Hair follicle dermal papilla cell (primary cell): ENCODE measurements around the gene CPTP. TPM values are rescaled to one million over a fixed set of nuclear protein-coding genes. Genes with fewer than 3 reads are reported as not detected.

Source experiments
- small RNA-seq: library from RNA; depleted of rRNA; stranded (forward); fragments of <200 nt; gene quantifications from one replicate; pipeline ENCODE3, GENCODE V24; 2012
- total RNA-seq: library from RNA; depleted of rRNA; stranded (reverse); fragments of >200 nt; gene quantifications from 2 replicates; pipeline ENCODE4 v1.2.3, GENCODE V29; 2012

The CPTP gene
- 19.1 and 24.0 TPM in 2 replicates for total RNA-seq

GRCh38 chr1:1324524-1325287 is at the start of gene CPTP, which contains the start of gene INTS11:
CPTP (plus strand) TSS chr1:1324802; CDS start chr1:1326911, 2,109 bp downstream.
INTS11 (minus strand) TSS chr1:1324660; CDS start chr1:1324608, 52 bp downstream.

GRCh38 chr1:1307923-1308755 is 16.5 kb upstream of the CPTP start, which contains the start of the genes ACAP3 and PUSL1:
ACAP3 (minus strand) TSS chr1:1307930; CDS start chr1:1307815, 115 bp downstream.
PUSL1 (plus strand) TSS chr1:1308597; CDS start chr1:1308644, 47 bp downstream.

GRCh38 chr1:1331068-1331965 is 6.7 kb downstream of the CPTP start, which contains the start of gene TAS1R3:
TAS1R3 (plus strand) TSS chr1:1331280; CDS start chr1:1331346, 66 bp downstream.

GRCh38 chr1:1349256-1350012 is 24.8 kb downstream of the CPTP start, which contains the start of gene DVL1:
DVL1 (minus strand) TSS chr1:1349418; CDS start chr1:1349065, 353 bp downstream.

GRCh38 chr1:1358433-1359271 is 34.0 kb downstream of the CPTP start, which contains the start of gene MXRA8:
MXRA8 (minus strand) TSS chr1:1358555; CDS start chr1:1358504, 51 bp downstream.

GRCh38 chr1:1374929-1375662 is 50.5 kb downstream of the CPTP start, which contains the start of gene AURKAIP1:
AURKAIP1 (minus strand) TSS chr1:1375207; CDS start chr1:1374756, 451 bp downstream.

Small RNA genes within 50 kb of the gene (small RNA-seq; reads per million reads assigned to genes)
- gene MIR6726, result not detected

Other genes starting within 250 kb of the CPTP start
- 9.2 and 12.3 TPM in 2 replicates for gene C1orf159, start 208.7 kb upstream of the CPTP start, total RNA-seq
- gene TTLL10, start 150.9 kb upstream of the CPTP start, total RNA-seq, result not detected in 2 replicates
- gene TNFRSF18, start 118.2 kb upstream of the CPTP start, total RNA-seq, result 0.16 TPM in 1 of 2 replicates, not detected in the other
- 0.24 TPM in 1 of 2 replicates, not detected in the other for gene TNFRSF4, start 110.6 kb upstream of the CPTP start, total RNA-seq
- gene SDF4, start 92.8 kb upstream of the CPTP start, total RNA-seq, result 112 and 134 TPM in 2 replicates
- 34.0 and 34.9 TPM in 2 replicates for gene B3GALT6, start 92.6 kb upstream of the CPTP start, total RNA-seq
- gene C1QTNF12, start 78.1 kb upstream of the CPTP start, total RNA-seq, result 0.36 and 1.1 TPM in 2 replicates
- gene UBE2J2, start 50.9 kb upstream of the CPTP start, total RNA-seq, result 41.2 and 44.0 TPM in 2 replicates
- 0.97 and 1.3 TPM in 2 replicates for gene SCNN1D, start 44.4 kb upstream of the CPTP start, total RNA-seq
- gene ACAP3, start 16.9 kb upstream of the CPTP start, total RNA-seq, result 49.7 and 57.1 TPM in 2 replicates
- 21.9 and 27.4 TPM in 2 replicates for gene PUSL1, start 16.2 kb upstream of the CPTP start, total RNA-seq
- 56.1 and 62.1 TPM in 2 replicates for gene INTS11, start 142 bp upstream of the CPTP start, total RNA-seq
- gene TAS1R3, start 6.5 kb downstream of the CPTP start, total RNA-seq, result 0.32 and 0.36 TPM in 2 replicates
- 64.8 and 74.8 TPM in 2 replicates for gene DVL1, start 24.6 kb downstream of the CPTP start, total RNA-seq
- gene MXRA8, start 33.8 kb downstream of the CPTP start, total RNA-seq, result 621 and 684 TPM in 2 replicates
- 37.2 and 56.3 TPM in 2 replicates for gene AURKAIP1, start 50.4 kb downstream of the CPTP start, total RNA-seq
- 126 and 152 TPM in 2 replicates for gene CCNL2, start 74.5 kb downstream of the CPTP start, total RNA-seq
- gene MRPL20, start 82.5 kb downstream of the CPTP start, total RNA-seq, result 47.4 and 54.9 TPM in 2 replicates
- 0.81 and 0.85 TPM in 2 replicates for gene ANKRD65, start 96.5 kb downstream of the CPTP start, total RNA-seq
- 2.4 and 3.4 TPM in 2 replicates for gene VWA1, start 110.9 kb downstream of the CPTP start, total RNA-seq
- gene ATAD3C, start 124.9 kb downstream of the CPTP start, total RNA-seq, result under 0.01 TPM in 2 replicates
- 12.8 and 18.0 TPM in 2 replicates for gene ATAD3B, start 147.0 kb downstream of the CPTP start, total RNA-seq
- gene ATAD3A, start 187.4 kb downstream of the CPTP start, total RNA-seq, result 26.9 and 27.2 TPM in 2 replicates
- gene TMEM240, start 215.8 kb downstream of the CPTP start, total RNA-seq, result 4.7 and 6.7 TPM in 2 replicates